ENCODE measurements around the gene MOG.
A peak's percentile ranks its signal among the peaks of the same experiment; 100 is the strongest.

The MOG gene

GRCh38 chr6:29678114-29678513 is 21.2 kb downstream of the MOG start:
- DNase-seq: no peak

- DNase-seq: no peak
These were observed 23.1 kb downstream of the MOG start for GRCh38 chr6:29679962-29680361.

- DNase-seq: no peak
These were observed 23.5 kb downstream of the MOG start for GRCh38 chr6:29680416-29680815.

GRCh38 chr6:29680904-29681303 is 24.0 kb downstream of the MOG start, which contains the start of gene ZFP57:
Gene ZFP57 (minus strand): TSS chr6:29681152. CDS start chr6:29677003, 4,149 bp downstream.
- no peak for DNase-seq

GRCh38 chr6:29681811-29682210 is 24.9 kb downstream of the MOG start:
- no peak for DNase-seq

- no peak for DNase-seq
These were observed 28.9 kb downstream of the MOG start for GRCh38 chr6:29685718-29686326.

- DNase-seq: no peak
These were observed 37.7 kb downstream of the MOG start for GRCh38 chr6:29694637-29695036.

GRCh38 chr6:29696147-29697125 is 39.5 kb downstream of the MOG start:
- DNase-seq: no peak

- peak; percentile 80 for DNase-seq
These were observed 45.7 kb downstream of the MOG start for GRCh38 chr6:29702519-29703103.

- DNase-seq: no peak
These were observed 48.7 kb downstream of the MOG start for GRCh38 chr6:29705389-29706231.

- DNase-seq: no peak
These were observed 51.7 kb downstream of the MOG start for GRCh38 chr6:29708432-29709179.

- DNase-seq: no peak
These were observed 52.3 kb downstream of the MOG start for GRCh38 chr6:29709188-29709587.

- DNase-seq: no peak
These were observed 53.5 kb downstream of the MOG start for GRCh38 chr6:29710281-29710941.

GRCh38 chr6:29720863-29721262 is 64.0 kb downstream of the MOG start:
- DNase-seq: no peak

All from stimulated activated CD4-positive, alpha-beta T cell treated with anti-CD3 and anti-CD28 coated beads, Interleukin-4, amount 100 ng/mL, for 1 hour (primary cell).